ENCODE measurements around the gene PCGF5.
"Not testable (repeated sequence)": the region's sequence is repeated elsewhere in the genome, so short reads cannot be mapped to it uniquely, and the experiment has no call there.

PCGF5 gene

DNA sequence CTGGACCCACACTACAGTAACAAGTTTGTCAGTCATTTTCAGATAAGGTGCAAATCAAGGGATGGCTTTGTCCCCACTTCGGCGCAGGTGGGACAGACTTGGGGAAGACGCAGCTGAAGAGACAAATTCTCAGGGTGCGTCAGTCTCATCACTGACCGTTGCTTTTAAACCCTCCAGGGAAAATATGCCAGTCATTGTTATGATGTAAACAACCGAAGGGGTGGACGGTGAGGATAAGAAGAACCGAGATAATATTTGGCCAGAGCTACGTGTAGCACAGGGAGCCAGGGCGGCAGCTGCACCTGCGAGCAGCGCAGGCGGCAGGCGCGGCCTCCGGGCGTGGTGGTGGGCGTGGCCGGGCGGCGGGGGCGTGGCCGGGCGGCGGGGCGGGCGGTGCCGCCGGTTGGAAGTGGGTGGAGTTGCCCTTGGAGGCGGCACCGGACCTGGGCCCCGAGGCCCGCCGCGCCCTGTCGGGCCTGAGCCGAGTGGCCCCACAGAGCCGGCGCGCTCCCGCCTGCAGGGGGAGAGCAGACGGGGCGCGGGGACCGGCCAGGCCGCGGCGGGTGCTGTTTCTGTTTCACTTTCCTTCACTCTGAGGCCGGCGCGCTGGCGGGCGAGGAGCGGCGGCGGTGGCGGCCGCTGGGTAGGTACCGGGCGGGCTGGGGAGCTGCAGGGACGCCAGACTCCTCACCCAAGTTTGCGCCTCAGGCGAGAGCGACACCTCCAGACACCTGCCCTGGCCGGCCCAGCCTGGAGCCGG lies at the start of gene PCGF5:
Gene PCGF5, plus strand, starts transcription at position 470 of the 760 bp plus-strand sequence. CDS start 2,209 bp downstream, outside the sequence.
- peak; percentile 84 to 86 for DNase-seq

DNA sequence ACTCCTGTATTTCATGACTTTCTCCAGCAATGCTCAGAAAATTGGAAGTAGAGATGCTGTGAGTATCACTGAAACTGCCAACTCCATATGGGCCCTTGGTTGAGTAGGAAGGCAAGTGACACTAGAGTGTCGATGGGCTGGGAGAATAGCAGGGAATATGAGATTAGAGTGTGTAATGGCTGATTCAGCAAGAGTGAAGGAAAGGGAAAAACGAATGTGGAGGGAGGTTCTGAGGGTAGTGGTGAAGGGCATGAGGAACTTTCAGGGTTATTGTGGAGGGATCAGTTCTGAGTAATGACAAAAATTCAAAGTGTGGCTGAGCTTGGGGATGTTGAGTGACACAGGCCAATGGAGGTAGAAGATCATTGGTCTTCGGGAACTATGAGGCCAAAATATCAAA lies 49.0 kb upstream of the PCGF5 start:
- DNase-seq: no peak

GRCh38 chr10:91172348-91172747 lies 48.1 kb upstream of the PCGF5 start:
- DNase-seq: no peak

- DNase-seq: no peak
These were observed 35.1 kb upstream of the PCGF5 start for GRCh38 chr10:91185239-91185875.

GRCh38 chr10:91187156-91187555 lies 33.3 kb upstream of the PCGF5 start:
- no peak for DNase-seq

- DNase-seq: not testable (repeated sequence)
These were observed 32.5 kb upstream of the PCGF5 start for GRCh38 chr10:91188010-91188409.

- no peak for DNase-seq
These were observed 31.6 kb upstream of the PCGF5 start for GRCh38 chr10:91188889-91189288.

- DNase-seq: no peak
These were observed 30.0 kb upstream of the PCGF5 start for GRCh38 chr10:91190388-91190870.

- no peak for DNase-seq
These were observed 29.4 kb upstream of the PCGF5 start for GRCh38 chr10:91190876-91191583.

- no peak for DNase-seq
These were observed 28.9 kb upstream of the PCGF5 start for GRCh38 chr10:91191584-91191919.

GRCh38 chr10:91194497-91195179 lies 25.8 kb upstream of the PCGF5 start:
- no peak for DNase-seq

DNA sequence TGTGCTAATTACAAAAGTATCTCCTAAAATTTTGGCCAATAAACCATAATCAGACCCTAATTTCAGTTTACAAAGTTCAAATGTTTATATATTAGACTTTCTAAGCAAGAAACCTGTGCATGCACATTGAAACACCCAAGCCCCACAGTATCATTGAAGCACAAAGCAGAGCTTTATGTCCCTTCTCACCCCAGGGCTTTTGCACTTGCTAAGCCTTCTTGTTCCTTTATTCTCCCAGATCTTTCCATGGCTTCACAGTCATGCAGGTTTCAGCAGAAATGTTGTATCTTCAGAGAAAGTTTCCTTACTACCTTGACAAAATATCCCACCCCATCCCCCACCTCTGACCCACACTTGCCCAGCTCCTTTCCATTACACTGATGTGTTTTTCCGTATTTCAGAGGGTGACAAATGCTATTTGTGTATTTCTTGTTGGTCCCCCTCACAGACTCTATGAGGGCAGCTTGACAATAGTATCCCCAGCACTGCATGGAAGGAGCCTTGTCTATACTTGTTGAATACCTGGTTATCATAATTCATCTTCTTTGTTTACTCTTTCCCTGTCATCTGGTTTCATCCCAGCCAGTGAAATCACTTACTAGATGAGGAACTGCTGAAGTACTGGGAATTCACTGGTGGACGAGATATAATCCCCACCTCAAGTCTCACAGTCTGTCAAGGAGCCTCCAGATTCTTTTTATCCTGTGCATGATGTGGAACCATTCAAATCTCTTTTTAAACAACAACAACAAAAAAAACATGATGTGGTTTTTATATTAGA lies 24.0 kb upstream of the PCGF5 start:
- no peak for DNase-seq

- DNase-seq: no peak
These were observed 23.3 kb upstream of the PCGF5 start for GRCh38 chr10:91197127-91197526.

DNA sequence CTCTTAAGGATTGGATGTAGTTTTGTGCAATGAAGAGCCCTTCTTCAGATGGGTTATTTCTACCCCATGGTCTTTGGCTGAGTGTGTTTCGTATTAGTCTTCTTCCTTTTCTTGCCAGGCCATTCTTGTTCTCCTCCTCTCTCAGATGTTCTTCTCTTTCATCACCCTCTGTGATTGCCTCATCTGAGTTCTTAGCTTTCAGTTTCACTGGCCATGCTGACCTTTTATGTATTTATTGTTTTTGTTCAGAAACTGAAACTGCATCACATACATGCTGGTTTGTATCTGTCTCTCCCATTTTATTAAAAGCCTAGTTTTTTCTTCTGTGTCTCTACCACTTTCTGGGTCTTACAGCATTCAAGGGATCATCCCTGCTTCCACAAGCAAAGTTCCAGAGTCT lies 21.7 kb upstream of the PCGF5 start:
- no peak for DNase-seq

GRCh38 chr10:91200314-91201212 lies 19.9 kb upstream of the PCGF5 start:
- DNase-seq: no peak

DNA sequence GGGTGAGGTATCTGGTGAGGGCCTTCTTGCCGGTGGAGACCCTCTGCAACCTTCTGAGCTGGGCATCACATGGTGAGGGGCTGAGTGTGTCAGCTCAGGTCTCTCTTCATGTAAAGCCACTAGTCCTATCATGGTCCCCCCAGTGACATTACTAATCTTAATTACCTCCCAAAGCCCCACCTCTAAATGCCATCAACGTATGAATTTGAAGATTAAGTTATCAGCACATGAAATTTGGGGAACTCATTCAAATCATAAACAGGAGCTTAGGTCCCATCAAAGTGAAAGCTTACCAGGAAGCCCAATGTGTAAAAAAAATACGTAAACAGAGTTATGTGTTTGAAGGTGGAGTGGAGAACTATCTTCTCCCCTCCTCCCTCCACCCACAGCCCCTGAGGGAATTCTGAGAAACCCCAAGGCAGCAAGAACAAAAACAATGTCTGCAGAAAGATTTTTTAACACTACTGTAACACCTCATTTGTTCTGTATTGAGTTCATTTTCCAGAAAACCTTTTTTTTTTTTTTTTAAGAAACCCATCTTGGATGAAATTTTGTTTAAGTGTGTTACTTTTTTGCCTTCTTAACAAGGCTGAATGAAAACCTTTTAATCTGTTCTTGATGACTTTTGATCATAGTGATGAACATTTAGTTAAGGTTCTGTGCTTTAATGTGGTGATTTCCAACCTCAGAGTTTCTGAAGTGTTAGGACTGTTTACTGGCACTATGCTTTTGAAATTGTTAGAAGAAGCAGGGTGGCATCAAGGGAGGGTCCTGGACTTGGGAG lies 19.1 kb upstream of the PCGF5 start:
- peak; percentile 42 to 43 for DNase-seq

GRCh38 chr10:91206427-91206826 lies 14.0 kb upstream of the PCGF5 start:
- no peak for DNase-seq

DNA sequence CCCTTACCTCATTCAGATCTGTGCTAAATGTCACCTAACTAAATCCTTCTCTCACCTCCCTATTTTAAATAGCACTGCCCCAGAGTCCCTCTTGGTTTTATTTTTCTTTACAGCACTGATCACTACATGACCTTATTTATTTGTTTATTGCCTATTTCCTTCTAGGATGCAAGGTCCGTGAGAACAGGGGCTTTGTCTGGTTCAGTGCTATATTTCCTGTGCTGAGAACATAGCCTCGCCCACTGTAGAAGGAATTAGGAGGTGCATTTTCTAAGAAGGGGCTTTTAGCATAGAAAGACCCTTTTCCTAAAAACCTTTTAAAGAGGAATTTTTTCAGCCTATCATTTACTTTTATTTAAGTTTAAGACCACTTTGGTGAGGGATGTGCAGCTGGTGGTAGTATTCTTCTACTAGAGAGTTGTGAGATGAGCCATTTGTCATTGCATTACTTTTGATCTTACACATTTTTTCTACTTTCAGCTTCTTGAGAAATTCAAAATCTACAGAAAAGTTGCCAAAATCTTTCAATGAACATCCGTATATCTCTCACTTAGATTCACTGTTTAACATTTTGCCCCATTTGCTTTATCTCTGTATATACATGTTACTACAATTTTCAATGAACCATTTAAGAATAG lies 13.5 kb upstream of the PCGF5 start:
- no peak for DNase-seq

GRCh38 chr10:91208642-91209041 lies 11.8 kb upstream of the PCGF5 start:
- no peak for DNase-seq

DNA sequence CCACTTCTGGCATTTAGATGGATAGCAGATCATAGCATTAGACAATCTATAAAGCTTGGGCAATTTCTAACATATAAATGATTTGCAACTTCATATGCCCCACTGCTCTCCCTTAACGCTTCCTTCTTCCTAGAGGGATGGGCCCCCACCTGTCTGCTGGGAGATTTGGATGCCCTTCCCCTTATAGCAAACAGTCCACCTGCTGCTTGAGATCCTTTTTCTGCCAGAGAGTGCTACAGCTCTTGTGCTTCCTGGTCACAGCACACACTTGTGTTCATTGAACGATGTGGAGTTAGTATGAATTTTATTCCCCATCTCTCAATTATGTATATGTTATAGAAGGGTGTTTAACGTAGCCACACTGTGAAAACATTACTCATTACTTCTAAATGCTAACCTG lies 10.4 kb upstream of the PCGF5 start:
- no peak for DNase-seq
